ENCODE measurements around the gene SCG2. TPM values are rescaled to one million over a fixed set of nuclear protein-coding genes. Genes with fewer than 3 reads are reported as not detected.

Gene SCG2
- total RNA-seq, 1 donor from 2014 or later: 5.6 TPM

DNA sequence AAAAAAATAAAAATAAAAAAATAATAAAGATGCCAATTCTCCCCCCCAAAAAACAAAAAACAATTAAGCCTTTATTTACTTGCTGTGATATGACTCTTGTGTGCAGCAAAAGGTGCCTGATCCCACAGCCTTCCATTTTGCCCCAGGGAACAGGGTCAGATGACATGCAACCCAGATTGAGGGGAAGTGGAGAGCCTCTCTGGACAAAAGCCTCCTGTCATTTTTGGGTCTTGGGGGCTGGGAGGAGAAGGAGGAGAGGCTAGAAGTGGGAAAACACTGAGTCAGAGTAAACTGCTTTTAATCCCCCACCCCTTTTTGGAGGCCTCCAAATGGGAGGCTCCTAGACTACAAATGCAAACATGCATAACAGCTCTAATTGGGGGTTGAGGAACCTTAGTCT, 46.6 kb upstream of the SCG2 start:
- Histone ChIP-seq H3K27ac (ENCODE audit: low read depth, low read length) (no peak overlapping the region), H3K4me1 (ENCODE audit: insufficient read depth, low read length) (no peaks in the 10 kb centered on the region), H4K20me1 (ENCODE audit: insufficient read depth, low read length) (no peaks in the 10 kb centered on the region), H3K36me3 (ENCODE audit: insufficient read depth, low read length) (no peaks in the 10 kb centered on the region), H3K4me3 (ENCODE audit: insufficient read depth, low read depth, low read length) (no peak overlapping the region), H3K27me3 (ENCODE audit: insufficient read depth, low read length) (no peaks in the 10 kb centered on the region), H3K9ac (ENCODE audit: low read length) (no peak overlapping the region), H3K79me2 (ENCODE audit: insufficient read depth, low read length) (no peaks in the 10 kb centered on the region), H2AFZ (ENCODE audit: low read depth, low read length) (no peak overlapping the region), H3K4me2 (ENCODE audit: low read length) (no peak overlapping the region), H3K9me3 (ENCODE audit: insufficient read depth, low read depth, low read length) (no peaks in the 10 kb centered on the region)
- no peaks in the 10 kb centered on the region for H3K36me3 Mint-ChIP-seq (ENCODE audit: low read depth, unreplicated experiment)
- no peak for TF ChIP-seq EZH2 (IDR thresholded peaks at IDR 0.05; ENCODE audit: insufficient read depth, low read length)
- TF ChIP-seq, protein P1, sequence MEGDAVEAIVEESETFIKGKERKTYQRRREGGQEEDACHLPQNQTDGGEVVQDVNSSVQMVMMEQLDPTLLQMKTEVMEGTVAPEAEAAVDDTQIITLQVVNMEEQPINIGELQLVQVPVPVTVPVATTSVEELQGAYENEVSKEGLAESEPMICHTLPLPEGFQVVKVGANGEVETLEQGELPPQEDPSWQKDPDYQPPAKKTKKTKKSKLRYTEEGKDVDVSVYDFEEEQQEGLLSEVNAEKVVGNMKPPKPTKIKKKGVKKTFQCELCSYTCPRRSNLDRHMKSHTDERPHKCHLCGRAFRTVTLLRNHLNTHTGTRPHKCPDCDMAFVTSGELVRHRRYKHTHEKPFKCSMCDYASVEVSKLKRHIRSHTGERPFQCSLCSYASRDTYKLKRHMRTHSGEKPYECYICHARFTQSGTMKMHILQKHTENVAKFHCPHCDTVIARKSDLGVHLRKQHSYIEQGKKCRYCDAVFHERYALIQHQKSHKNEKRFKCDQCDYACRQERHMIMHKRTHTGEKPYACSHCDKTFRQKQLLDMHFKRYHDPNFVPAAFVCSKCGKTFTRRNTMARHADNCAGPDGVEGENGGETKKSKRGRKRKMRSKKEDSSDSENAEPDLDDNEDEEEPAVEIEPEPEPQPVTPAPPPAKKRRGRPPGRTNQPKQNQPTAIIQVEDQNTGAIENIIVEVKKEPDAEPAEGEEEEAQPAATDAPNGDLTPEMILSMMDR (IDR thresholded peaks at IDR 0.05; ENCODE audit: insufficient read depth, low read depth, low read length): no peak
- H3K4me1 Mint-ChIP-seq (ENCODE audit: low read depth, unreplicated experiment): peaks cover 6% of the 10 kb centered on the region
- DNase-seq (ENCODE audit: low read depth) (no peak), FAIRE-seq (no peak)
- H3K27ac Mint-ChIP-seq (ENCODE audit: unreplicated experiment): no peak overlapping the region
- no peak overlapping the region for H3K4me3 Mint-ChIP-seq (ENCODE audit: unreplicated experiment)
- no peaks in the 10 kb centered on the region for H3K9me3 Mint-ChIP-seq (ENCODE audit: unreplicated experiment)
- no peaks in the 10 kb centered on the region for H3K27me3 Mint-ChIP-seq (ENCODE audit: low read depth, unreplicated experiment)

- Mint-ChIP-seq H3K9me3 (ENCODE audit: unreplicated experiment) (no peaks in the 10 kb centered on the region), H3K27me3 (ENCODE audit: low read depth, unreplicated experiment) (no peaks in the 10 kb centered on the region), H3K36me3 (ENCODE audit: low read depth, unreplicated experiment) (no peaks in the 10 kb centered on the region), H3K4me3 (ENCODE audit: unreplicated experiment) (no peak overlapping the region), H3K27ac (ENCODE audit: unreplicated experiment) (no peak overlapping the region), H3K4me1 (ENCODE audit: low read depth, unreplicated experiment) (peaks cover 6% of the 10 kb centered on the region)
- Histone ChIP-seq H3K9me3 (ENCODE audit: insufficient read depth, low read depth, low read length) (no peaks in the 10 kb centered on the region), H3K4me1 (ENCODE audit: insufficient read depth, low read length) (no peaks in the 10 kb centered on the region), H3K9ac (ENCODE audit: low read length) (no peak overlapping the region), H3K27me3 (ENCODE audit: insufficient read depth, low read length) (no peaks in the 10 kb centered on the region), H2AFZ (ENCODE audit: low read depth, low read length) (no peak overlapping the region), H3K4me3 (ENCODE audit: insufficient read depth, low read depth, low read length) (no peak overlapping the region), H3K27ac (ENCODE audit: low read depth, low read length) (no peak overlapping the region), H3K36me3 (ENCODE audit: insufficient read depth, low read length) (no peaks in the 10 kb centered on the region), H3K4me2 (ENCODE audit: low read length) (no peak overlapping the region), H4K20me1 (ENCODE audit: insufficient read depth, low read length) (no peaks in the 10 kb centered on the region), H3K79me2 (ENCODE audit: insufficient read depth, low read length) (no peaks in the 10 kb centered on the region)
- TF ChIP-seq, protein P1 (IDR thresholded peaks at IDR 0.05; ENCODE audit: insufficient read depth, low read depth, low read length): no peak
- no peak for TF ChIP-seq EZH2 (IDR thresholded peaks at IDR 0.05; ENCODE audit: insufficient read depth, low read length)
- FAIRE-seq: no peak
- no peak for DNase-seq (ENCODE audit: low read depth)
Measured at GRCh38 chr2:223647258-223647952, 45.2 kb upstream of the SCG2 start.

- Histone ChIP-seq H3K4me3 (ENCODE audit: insufficient read depth, low read depth, low read length) (no peak overlapping the region), H2AFZ (ENCODE audit: low read depth, low read length) (no peak overlapping the region), H3K9me3 (ENCODE audit: insufficient read depth, low read depth, low read length) (no peaks in the 10 kb centered on the region), H3K36me3 (ENCODE audit: insufficient read depth, low read length) (no peaks in the 10 kb centered on the region), H3K27ac (ENCODE audit: low read depth, low read length) (no peak overlapping the region), H3K79me2 (ENCODE audit: insufficient read depth, low read length) (no peaks in the 10 kb centered on the region), H4K20me1 (ENCODE audit: insufficient read depth, low read length) (no peaks in the 10 kb centered on the region), H3K4me1 (ENCODE audit: insufficient read depth, low read length) (no peaks in the 10 kb centered on the region), H3K9ac (ENCODE audit: low read length) (no peak overlapping the region), H3K4me2 (ENCODE audit: low read length) (no peak overlapping the region), H3K27me3 (ENCODE audit: insufficient read depth, low read length) (no peaks in the 10 kb centered on the region)
- DNase-seq (ENCODE audit: low read depth) (no peak), FAIRE-seq (no peak)
- H3K36me3 Mint-ChIP-seq (ENCODE audit: low read depth, unreplicated experiment): no peaks in the 10 kb centered on the region
- no peaks in the 10 kb centered on the region for H3K9me3 Mint-ChIP-seq (ENCODE audit: unreplicated experiment)
- H3K27me3 Mint-ChIP-seq (ENCODE audit: low read depth, unreplicated experiment): no peaks in the 10 kb centered on the region
- no peak overlapping the region for H3K4me3 Mint-ChIP-seq (ENCODE audit: unreplicated experiment)
- peaks cover 3% of the 10 kb centered on the region for H3K4me1 Mint-ChIP-seq (ENCODE audit: low read depth, unreplicated experiment)
- TF ChIP-seq, protein P1 (IDR thresholded peaks at IDR 0.05; ENCODE audit: insufficient read depth, low read depth, low read length): no peak
- no peak for TF ChIP-seq EZH2 (IDR thresholded peaks at IDR 0.05; ENCODE audit: insufficient read depth, low read length)
- no peak overlapping the region for H3K27ac Mint-ChIP-seq (ENCODE audit: unreplicated experiment)
Measured at GRCh38 chr2:223644136-223644535, 42.0 kb upstream of the SCG2 start.
